GM12864 (cell line): Measurements from ENCODE around the gene DPF1.

ENCODE experiments used
- DNase-seq: peaks from one replicate; pipeline ENCODE4 v3.0.0-alpha.2; 2011; ENCODE audit warnings: low read depth
- H3K4me3 ChIP-seq: 2 replicates; pipeline ENCODE4 v1.5.1; 2011; ENCODE audit warnings: mild to moderate bottlenecking, low read depth, low read length, control low read depth
- CTCF ChIP-seq: IDR thresholded peaks from 2 replicates; pipeline ENCODE4 v1.5.1; 2011; ENCODE audit warnings: low read depth, mild to moderate bottlenecking, moderate library complexity, low read length, control low read depth, inconsistent platforms; ENCODE audit errors: missing control alignments

Gene DPF1

GRCh38 chr19:38210458-38210987 is 13.5 kb downstream of the DPF1 start:
- DNase-seq, result no peak
- no peak overlapping the region for H3K4me3 ChIP-seq
- no peak for TF ChIP-seq CTCF

GRCh38 chr19:38209671-38210457 is 14.2 kb downstream of the DPF1 start:
- no peak for DNase-seq
- no peak for TF ChIP-seq CTCF
- H3K4me3 ChIP-seq, result no peak overlapping the region

GRCh38 chr19:38209152-38209551 is 14.9 kb downstream of the DPF1 start:
- no peak for DNase-seq
- H3K4me3 ChIP-seq, result no peak overlapping the region
- TF ChIP-seq CTCF, result no peak

GRCh38 chr19:38208571-38208970 is 15.5 kb downstream of the DPF1 start:
- no peak for TF ChIP-seq CTCF
- no peak for DNase-seq
- H3K4me3 ChIP-seq, result no peak overlapping the region

- TF ChIP-seq CTCF, result no peak
- H3K4me3 ChIP-seq, result no peak overlapping the region
- DNase-seq, result no peak
Observed at GRCh38 chr19:38207543-38207942, 16.5 kb downstream of the DPF1 start.

- TF ChIP-seq CTCF, result no peak
- no peak for DNase-seq
- H3K4me3 ChIP-seq, result no peak overlapping the region
Observed at GRCh38 chr19:38206928-38207327, 17.1 kb downstream of the DPF1 start.
